ENCODE results near the gene FANCD2OS.
"Not testable (repeated sequence)": the region's sequence is repeated elsewhere in the genome, so short reads cannot be mapped to it uniquely, and the experiment has no call there.

The FANCD2OS gene

GRCh38 chr3:10093678-10094077, 14.4 kb downstream of the FANCD2OS start:
- DNase-seq (ENCODE audit: low read depth in 3 of 3): no peak

- not testable (repeated sequence) for DNase-seq (ENCODE audit: low read depth in 3 of 3)
Observed at GRCh38 chr3:10091387-10091786, 16.7 kb downstream of the FANCD2OS start.

GRCh38 chr3:10090774-10091173, 17.3 kb downstream of the FANCD2OS start:
- not testable (repeated sequence) for DNase-seq (ENCODE audit: low read depth in 3 of 3)

GRCh38 chr3:10090179-10090578, 17.9 kb downstream of the FANCD2OS start:
- no peak for DNase-seq (ENCODE audit: low read depth in 3 of 3)

GRCh38 chr3:10088256-10088655, 19.8 kb downstream of the FANCD2OS start:
- DNase-seq (ENCODE audit: low read depth in 3 of 3): no peak

- no peak for DNase-seq (ENCODE audit: low read depth in 3 of 3)
Observed at GRCh38 chr3:10085738-10086137, 22.3 kb downstream of the FANCD2OS start.

GRCh38 chr3:10081871-10082270, 26.2 kb downstream of the FANCD2OS start:
- no peak for DNase-seq (ENCODE audit: low read depth in 3 of 3)

- DNase-seq (ENCODE audit: low read depth in 3 of 3): no peak
Observed at GRCh38 chr3:10074666-10075065, 33.4 kb downstream of the FANCD2OS start.

- DNase-seq (ENCODE audit: low read depth in 3 of 3): not testable (repeated sequence)
Observed at GRCh38 chr3:10070077-10070476, 38.0 kb downstream of the FANCD2OS start.

GRCh38 chr3:10055097-10055496, 53.0 kb downstream of the FANCD2OS start:
- DNase-seq (ENCODE audit: low read depth in 3 of 3): no peak
